ENCODE measurements around the gene CAND2. TPM values are rescaled to one million over a fixed set of nuclear protein-coding genes. Genes with fewer than 3 reads are reported as not detected.

Gene CAND2
- total RNA-seq, 1 experiment from 2014 or later, result 0.37 TPM

- Histone ChIP-seq H3K27ac (peak overlapping the region; percentile 93), H3K4me3 (no peak overlapping the region), H3K27me3 (ENCODE audit: insufficient read depth, low read depth) (no peaks in the 10 kb centered on the region), H2AFZ (no peak overlapping the region), H3K4me1 (replicated peaks; ENCODE audit: insufficient read depth) (peaks cover 59% of the 10 kb centered on the region), H3K79me2 (ENCODE audit: low read depth) (0 out of 2 replicates have a peak, but pooled peaks cover 6% of the 10 kb centered on the region), H3F3A (ENCODE audit: insufficient read depth, low read depth) (peaks cover 41% of the 10 kb centered on the region; the same call in 1 of the 2 replicates), H4K20me1 (ENCODE audit: insufficient read depth) (no peaks in the 10 kb centered on the region), H3K9me3 (ENCODE audit: insufficient read depth, low read depth) (no peaks in the 10 kb centered on the region; the same call in 1 of the 2 replicates), H3K36me3 (ENCODE audit: low read depth) (peaks cover 8% of the 10 kb centered on the region), H3K4me2 (peak overlapping the region; percentile 29; the same call in 1 of the 2 replicates), H3K9me2 (ENCODE audit: insufficient read depth) (no peaks in the 10 kb centered on the region; the same call in 1 of the 2 replicates)
- CTCF ChIA-PET, result no interaction called here
- no TSS peak for BruUV-seq (replicated peaks)
- TF ChIP-seq EZH2 (IDR thresholded peaks at IDR 0.05; ENCODE audit: low read depth) (no peak), CTCF (conservative IDR thresholded peaks at IDR 0.05) (no peak)
- intact Hi-C loops (cut with micrococcal nuclease; ENCODE audit: unreplicated experiment), result loop anchor here (1.0 to 10.0 kb wide), 5 partner anchors 9 to 556 kb away; partner anchors contain the start of genes RAF1 and TMEM40
- POLR2A ChIA-PET (ENCODE audit: unreplicated experiment), result no interaction called here
- peak in 1 of 2 experiments; percentile 26 for DNase-seq
Observed at GRCh38 chr3:12750658-12751071, 45.8 kb upstream of the CAND2 start.

GRCh38 chr3:12751571-12751970 lies 44.9 kb upstream of the CAND2 start:
- intact Hi-C loops (cut with micrococcal nuclease; ENCODE audit: unreplicated experiment), result loop anchor here (1.0 to 10.0 kb wide), 5 partner anchors 8 to 557 kb away; partner anchors contain the start of genes RAF1 and TMEM40
- ChIA-PET POLR2A (ENCODE audit: unreplicated experiment) (interaction anchor here (0.8 kb wide), 1 partner anchor 90 kb away, joined by 3 read pairs; the partner anchor contains the start of gene RPL32), CTCF (interaction anchor here (0.6 to 1.2 kb wide), 4 partner anchors 9 to 138 kb away, joined by 3 to 10 read pairs (median 3); no protein-coding TSS in a partner anchor)
- no peaks in the 10 kb centered on the region; the same call in 1 of the 2 replicates for H3K9me3 ChIP-seq (ENCODE audit: insufficient read depth, low read depth)
- no peaks in the 10 kb centered on the region for H4K20me1 ChIP-seq (ENCODE audit: insufficient read depth)
- H3K27ac ChIP-seq, result peak overlapping the region; percentile 93
- H3K4me2 ChIP-seq, result peak overlapping the region; percentile 58
- H3K79me2 ChIP-seq (ENCODE audit: low read depth), result peaks cover 13% of the 10 kb centered on the region; the same call in 1 of the 2 replicates
- no peak overlapping the region for H3K4me3 ChIP-seq
- H3F3A ChIP-seq (ENCODE audit: insufficient read depth, low read depth), result peaks cover 41% of the 10 kb centered on the region; the same call in 1 of the 2 replicates
- no peak overlapping the region for H2AFZ ChIP-seq
- no peaks in the 10 kb centered on the region; the same call in 1 of the 2 replicates for H3K9me2 ChIP-seq (ENCODE audit: insufficient read depth)
- no TSS peak for BruUV-seq (replicated peaks)
- peaks cover 8% of the 10 kb centered on the region for H3K36me3 ChIP-seq (ENCODE audit: low read depth)
- TF ChIP-seq EZH2 (IDR thresholded peaks at IDR 0.05; ENCODE audit: low read depth) (no peak), CTCF (conservative IDR thresholded peaks at IDR 0.05) (no peak)
- H3K27me3 ChIP-seq (ENCODE audit: insufficient read depth, low read depth), result no peaks in the 10 kb centered on the region
- H3K4me1 ChIP-seq (replicated peaks; ENCODE audit: insufficient read depth), result peaks cover 59% of the 10 kb centered on the region
- DNase-seq, result peak; percentile 54 to 85

GRCh38 chr3:12752102-12752501 lies 44.4 kb upstream of the CAND2 start:
- Histone ChIP-seq H3K9me3 (ENCODE audit: insufficient read depth, low read depth) (no peaks in the 10 kb centered on the region; the same call in 1 of the 2 replicates), H3K27ac (peak overlapping the region; percentile 93), H3K9me2 (ENCODE audit: insufficient read depth) (no peaks in the 10 kb centered on the region; the same call in 1 of the 2 replicates), H3K4me2 (peak overlapping the region; percentile 58), H4K20me1 (ENCODE audit: insufficient read depth) (no peaks in the 10 kb centered on the region), H3K36me3 (ENCODE audit: low read depth) (peaks cover 8% of the 10 kb centered on the region), H3K4me1 (replicated peaks; ENCODE audit: insufficient read depth) (peaks cover 59% of the 10 kb centered on the region), H2AFZ (no peak overlapping the region), H3K4me3 (no peak overlapping the region), H3F3A (ENCODE audit: insufficient read depth, low read depth) (peaks cover 41% of the 10 kb centered on the region; the same call in 1 of the 2 replicates), H3K79me2 (ENCODE audit: low read depth) (peaks cover 17% of the 10 kb centered on the region; the same call in 1 of the 2 replicates), H3K27me3 (ENCODE audit: insufficient read depth, low read depth) (no peaks in the 10 kb centered on the region)
- DNase-seq, result no peak
- ChIA-PET POLR2A (ENCODE audit: unreplicated experiment) (interaction anchor here (0.5 to 0.8 kb wide), 2 partner anchors 59 to 90 kb away, joined by 3 to 6 read pairs; partner anchors contain the start of gene RPL32), CTCF (interaction anchor here (0.7 to 1.2 kb wide), 3 partner anchors 8 to 89 kb away, joined by 3 read pairs; no protein-coding TSS in a partner anchor)
- no TSS peak for BruUV-seq (replicated peaks)
- TF ChIP-seq CTCF (conservative IDR thresholded peaks at IDR 0.05) (no peak), EZH2 (IDR thresholded peaks at IDR 0.05; ENCODE audit: low read depth) (no peak)
- intact Hi-C loops (cut with micrococcal nuclease; ENCODE audit: unreplicated experiment), result loop anchor here (5.0 to 10.0 kb wide), 4 partner anchors 60 to 557 kb away; partner anchors contain the start of gene RAF1

All from PC-9 (cell line).